Mononuclear cell (primary cell): ENCODE data around the gene SOX10. TPM values are rescaled to one million over a fixed set of nuclear protein-coding genes. Genes with fewer than 3 reads are reported as not detected.

Experiments
- H3K27me3 ChIP-seq: 2 replicates; pipeline ENCODE4 v1.6.0; 2011; ENCODE audit warnings: low read length, control low read depth; ENCODE audit not compliant: insufficient read depth
- H3K4me1 ChIP-seq: 2 replicates; pipeline ENCODE4 v1.5.1; 2011; ENCODE audit warnings: mild to moderate bottlenecking, low read length, control low read depth; ENCODE audit not compliant: insufficient read depth
- H3K4me3 ChIP-seq: 2 replicates; pipeline ENCODE4 v1.5.1; 2011; ENCODE audit warnings: mild to moderate bottlenecking, low read length, moderate library complexity
- H3K9me3 ChIP-seq: 2 replicates; pipeline ENCODE4 v1.5.1; 2011; ENCODE audit warnings: low read depth, mild to moderate bottlenecking, control low read depth, low read length
- total RNA-seq: library from RNA; depleted of rRNA; stranded (reverse); fragments of >200 nt; gene quantifications from one replicate; pipeline ENCODE4 v1.2.3, GENCODE V29; 2012

Gene SOX10
- total RNA-seq, 1 donor = not detected

DNA sequence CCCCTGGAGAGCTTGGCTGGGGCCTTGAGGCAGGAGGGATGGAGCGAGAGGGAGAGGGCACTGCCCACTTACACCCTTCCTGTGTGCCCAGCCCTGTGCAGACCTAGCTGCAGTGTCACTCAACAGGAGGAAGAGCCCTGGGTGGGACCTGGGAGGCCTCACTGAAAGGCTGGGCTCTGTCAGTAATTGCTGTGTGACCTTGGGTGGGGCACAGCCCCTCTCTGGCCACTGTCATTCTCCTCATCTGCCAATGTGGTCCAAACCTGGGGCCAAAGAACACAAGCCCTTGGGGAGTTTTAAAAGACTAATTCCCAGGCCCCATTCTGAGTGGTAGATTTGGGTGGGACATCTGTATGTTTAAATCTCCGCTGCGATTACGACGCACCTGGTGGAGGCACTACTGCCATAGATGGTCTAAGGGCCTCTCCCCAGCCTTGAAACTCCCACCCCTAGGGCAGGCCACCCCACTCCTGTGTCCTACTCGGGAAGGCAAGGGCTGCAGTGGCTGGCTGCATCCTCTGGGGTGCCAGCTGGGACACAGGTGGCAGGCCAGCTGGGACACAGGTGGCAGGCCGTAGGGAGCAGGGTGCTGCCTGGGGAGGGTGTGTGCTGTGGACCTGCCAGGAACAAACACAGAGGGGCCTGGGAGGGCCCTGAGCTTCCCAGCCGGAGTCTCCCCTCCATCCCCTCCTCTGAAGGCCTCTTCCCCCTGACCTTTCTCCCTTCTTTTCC lies 12.3 kb upstream of the SOX10 start:
- no peak overlapping the region for H3K4me3 ChIP-seq
- no peaks in the 10 kb centered on the region for H3K27me3 ChIP-seq
- peaks cover 26% of the 10 kb centered on the region for H3K4me1 ChIP-seq
- no peaks in the 10 kb centered on the region for H3K9me3 ChIP-seq

DNA sequence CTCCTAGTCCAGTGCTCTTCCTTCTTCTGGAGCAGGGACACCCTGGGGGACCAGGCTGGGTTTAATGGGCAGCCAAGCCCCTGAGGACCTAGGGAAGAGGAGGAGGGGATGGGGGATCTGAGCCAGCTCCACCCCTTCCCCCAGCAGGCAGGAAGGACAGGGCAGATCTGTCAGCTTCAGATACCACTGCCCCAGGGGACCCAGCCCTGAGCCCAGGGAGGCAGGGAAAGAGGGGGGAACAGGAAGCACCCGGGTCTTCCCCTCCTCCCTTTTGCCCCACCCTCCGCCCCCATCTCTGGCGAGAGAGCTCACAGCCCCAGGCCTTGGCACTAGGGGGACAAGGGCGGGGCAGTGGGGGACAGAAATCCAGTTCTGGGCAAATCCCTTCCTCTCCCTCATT lies 11.7 kb upstream of the SOX10 start:
- peaks cover 26% of the 10 kb centered on the region for H3K4me1 ChIP-seq
- H3K9me3 ChIP-seq = no peaks in the 10 kb centered on the region
- H3K4me3 ChIP-seq = no peak overlapping the region
- H3K27me3 ChIP-seq = no peaks in the 10 kb centered on the region

DNA sequence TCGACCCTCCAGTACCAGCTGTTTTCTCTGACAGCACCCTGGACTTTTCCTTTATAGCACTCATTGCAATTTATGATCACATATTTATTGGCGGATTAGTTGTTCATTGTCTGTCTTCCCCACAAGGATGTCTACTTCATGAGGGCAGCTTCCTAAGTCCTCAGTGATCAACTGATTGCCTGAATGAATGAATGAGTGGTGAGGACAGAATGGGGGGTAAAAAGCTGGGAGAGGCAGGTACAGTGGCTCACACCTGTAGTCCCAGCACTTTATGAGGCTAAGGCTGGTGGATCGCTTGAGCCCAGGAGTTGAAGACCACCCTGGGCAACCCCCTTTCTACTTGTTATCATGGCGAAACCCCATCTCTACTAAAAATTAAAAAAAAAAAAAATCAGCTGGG lies 11.1 kb upstream of the SOX10 start:
- no peaks in the 10 kb centered on the region for H3K9me3 ChIP-seq
- no peaks in the 10 kb centered on the region for H3K27me3 ChIP-seq
- peaks cover 26% of the 10 kb centered on the region for H3K4me1 ChIP-seq
- H3K4me3 ChIP-seq = no peak overlapping the region

DNA sequence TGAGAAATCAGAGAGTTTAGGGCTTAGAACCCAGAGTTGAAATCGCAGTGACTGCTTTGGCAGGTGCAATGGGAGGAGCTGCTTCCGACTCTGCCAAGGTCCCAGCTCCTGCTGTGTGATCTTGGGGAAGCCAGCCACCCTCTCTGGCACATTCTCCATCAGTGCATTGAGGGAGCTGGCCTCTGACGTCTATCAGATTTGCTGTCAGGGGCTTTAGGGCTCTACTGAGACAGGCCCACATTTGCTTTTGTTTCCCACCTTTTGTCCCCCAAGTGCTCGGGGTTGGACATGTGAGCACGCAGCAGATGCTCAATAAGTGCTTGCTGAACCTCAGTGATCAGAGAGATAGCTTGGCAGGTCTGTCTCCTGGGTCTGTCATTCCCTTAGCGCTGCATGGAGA lies 10.6 kb upstream of the SOX10 start:
- Histone ChIP-seq H3K9me3 (no peaks in the 10 kb centered on the region), H3K4me1 (peaks cover 26% of the 10 kb centered on the region), H3K4me3 (no peak overlapping the region), H3K27me3 (no peaks in the 10 kb centered on the region)

DNA sequence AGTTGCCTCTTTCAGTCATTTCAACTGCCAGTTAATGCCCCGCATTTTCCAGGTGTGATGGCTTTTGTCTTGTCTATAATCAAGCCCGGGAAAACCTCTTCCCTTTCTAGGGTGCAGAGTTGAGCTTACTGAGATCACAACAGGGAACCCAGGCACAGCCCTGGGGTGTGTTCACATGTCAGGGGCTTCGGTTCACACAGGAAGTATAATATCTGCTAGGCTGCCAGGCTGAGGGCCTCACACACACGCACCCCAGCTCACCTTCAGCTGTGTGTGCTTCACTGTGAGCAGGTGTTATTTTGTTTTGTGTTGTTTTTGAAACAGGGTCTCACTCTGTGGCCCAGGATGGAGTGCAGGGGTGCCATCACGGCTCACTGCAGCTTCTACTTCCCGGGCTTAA lies 9.7 kb upstream of the SOX10 start:
- Histone ChIP-seq H3K4me3 (no peak overlapping the region), H3K27me3 (no peaks in the 10 kb centered on the region), H3K9me3 (no peaks in the 10 kb centered on the region), H3K4me1 (peaks cover 26% of the 10 kb centered on the region)

DNA sequence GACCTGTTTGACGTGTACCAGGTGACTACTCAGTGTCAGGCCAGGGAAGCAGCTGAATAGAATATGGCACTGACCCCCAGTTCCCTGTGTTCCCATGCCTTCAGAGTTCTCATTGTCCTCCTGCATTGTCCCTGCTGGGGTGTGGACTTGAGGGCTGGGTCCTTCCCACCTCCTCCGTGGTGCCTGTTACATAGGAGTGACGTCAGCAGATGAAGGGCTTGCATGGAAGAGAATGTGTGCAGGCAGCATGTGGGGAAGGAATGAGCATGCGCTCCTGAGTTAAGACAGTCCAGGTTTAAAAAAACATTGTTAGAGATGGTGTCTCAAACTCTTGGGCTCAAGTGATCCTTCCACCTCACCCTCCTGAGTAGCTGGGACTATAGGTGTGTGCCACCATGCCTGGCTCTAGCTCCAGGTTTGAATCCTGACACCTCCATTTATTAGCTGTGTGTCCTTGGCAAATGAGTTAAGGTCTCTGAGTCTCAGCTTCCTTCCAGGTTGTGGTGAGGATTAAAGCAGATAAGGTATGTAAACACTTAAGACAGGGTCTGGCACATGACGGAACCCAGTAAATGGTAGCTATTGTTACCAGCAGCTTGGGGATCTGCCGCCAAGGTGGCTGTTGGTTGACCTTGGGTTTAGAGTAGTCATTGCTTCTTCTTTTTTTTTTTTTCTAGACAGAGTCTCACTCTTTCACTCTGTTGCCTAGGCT lies 7.5 kb upstream of the SOX10 start:
- Histone ChIP-seq H3K27me3 (no peaks in the 10 kb centered on the region), H3K4me3 (no peak overlapping the region), H3K9me3 (no peaks in the 10 kb centered on the region), H3K4me1 (peaks cover 24% of the 10 kb centered on the region)

DNA sequence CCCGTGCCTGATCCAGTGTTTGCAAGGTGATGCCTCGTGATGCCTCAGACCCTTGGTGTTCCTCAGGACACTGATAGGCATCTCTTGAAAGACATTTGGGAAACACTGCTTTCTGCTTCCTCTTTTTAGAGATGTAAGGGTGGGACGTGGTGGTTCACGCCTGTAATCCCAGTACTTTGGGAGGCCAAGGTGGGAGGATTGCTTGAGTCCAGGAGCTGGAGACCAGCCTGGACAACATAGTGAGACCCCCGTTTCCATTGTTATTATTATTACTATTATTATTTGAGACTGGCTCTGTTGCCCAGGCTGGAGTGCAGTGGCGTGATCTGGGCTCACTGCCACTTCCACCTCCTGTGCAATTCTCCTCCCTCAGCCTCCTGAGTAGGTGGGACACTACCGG lies 6.5 kb upstream of the SOX10 start:
- Histone ChIP-seq H3K4me1 (peaks cover 14% of the 10 kb centered on the region), H3K4me3 (no peak overlapping the region), H3K9me3 (no peaks in the 10 kb centered on the region), H3K27me3 (no peaks in the 10 kb centered on the region)

DNA sequence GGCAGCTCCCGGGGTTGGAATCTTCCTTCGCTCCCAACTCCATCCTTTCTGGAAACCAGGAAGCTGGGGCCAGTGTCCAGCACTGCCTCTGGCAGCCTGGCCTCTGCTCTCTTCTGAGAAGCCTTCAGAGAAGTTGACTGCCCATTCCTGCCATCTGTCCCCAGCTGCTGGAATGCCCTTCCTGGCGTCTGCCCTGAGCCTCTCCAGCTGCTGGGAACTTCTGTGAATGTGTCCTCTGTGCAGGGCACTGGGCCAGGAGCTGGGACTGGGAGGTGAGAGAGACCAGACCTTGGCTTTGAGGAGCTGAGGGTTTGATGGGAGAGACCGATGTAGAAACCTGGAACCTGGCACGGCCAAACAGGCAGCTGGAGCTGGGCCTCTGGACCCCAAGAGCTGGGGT lies 5.9 kb upstream of the SOX10 start:
- H3K27me3 ChIP-seq = no peaks in the 10 kb centered on the region
- H3K9me3 ChIP-seq = no peaks in the 10 kb centered on the region
- no peak overlapping the region for H3K4me3 ChIP-seq
- peaks cover 8% of the 10 kb centered on the region for H3K4me1 ChIP-seq

DNA sequence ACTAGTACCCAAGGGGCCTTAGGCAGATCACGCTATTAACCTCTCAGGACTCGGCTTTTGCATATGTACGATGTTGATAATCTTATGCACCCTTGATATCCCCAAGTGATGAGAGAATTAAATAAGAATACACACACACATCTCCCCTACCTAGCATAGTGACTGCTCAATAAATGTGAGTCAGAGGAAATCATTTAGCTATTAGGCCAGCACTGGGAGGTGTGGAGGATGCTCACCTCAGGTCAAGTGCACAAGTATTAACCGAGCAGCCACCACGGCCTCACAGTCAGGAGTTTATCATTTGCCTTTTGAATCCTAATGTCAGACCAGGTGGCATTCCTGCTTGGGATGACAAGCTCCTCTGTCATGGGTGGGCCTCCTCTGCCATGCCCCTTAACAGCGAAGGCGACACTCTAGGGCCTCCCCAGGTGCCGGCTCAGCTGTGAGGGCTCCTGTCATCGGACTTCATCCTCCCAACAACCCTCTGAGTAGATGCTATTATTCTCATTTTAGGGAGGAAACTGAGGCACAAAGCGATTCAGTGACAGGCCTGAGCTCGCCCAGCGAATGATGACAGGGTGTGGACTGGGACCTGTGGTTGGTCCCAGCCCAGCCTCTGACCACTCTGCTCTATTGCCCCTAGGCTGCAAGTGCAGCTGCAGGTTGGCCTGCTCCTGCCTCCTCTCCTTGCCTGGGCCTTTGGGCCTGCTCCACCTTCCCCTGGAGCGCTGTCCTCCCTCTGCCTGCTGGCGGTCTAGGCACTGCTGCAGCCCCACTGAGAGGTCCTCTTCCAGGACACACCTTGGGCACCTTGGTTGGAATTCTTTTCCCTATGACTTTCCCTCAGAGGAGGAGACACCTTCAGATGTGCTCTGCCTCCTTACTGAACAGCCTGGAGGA lies 5.0 kb upstream of the SOX10 start:
- H3K4me3 ChIP-seq = no peak overlapping the region
- no peaks in the 10 kb centered on the region for H3K27me3 ChIP-seq
- H3K9me3 ChIP-seq = no peaks in the 10 kb centered on the region
- H3K4me1 ChIP-seq = no peaks in the 10 kb centered on the region

DNA sequence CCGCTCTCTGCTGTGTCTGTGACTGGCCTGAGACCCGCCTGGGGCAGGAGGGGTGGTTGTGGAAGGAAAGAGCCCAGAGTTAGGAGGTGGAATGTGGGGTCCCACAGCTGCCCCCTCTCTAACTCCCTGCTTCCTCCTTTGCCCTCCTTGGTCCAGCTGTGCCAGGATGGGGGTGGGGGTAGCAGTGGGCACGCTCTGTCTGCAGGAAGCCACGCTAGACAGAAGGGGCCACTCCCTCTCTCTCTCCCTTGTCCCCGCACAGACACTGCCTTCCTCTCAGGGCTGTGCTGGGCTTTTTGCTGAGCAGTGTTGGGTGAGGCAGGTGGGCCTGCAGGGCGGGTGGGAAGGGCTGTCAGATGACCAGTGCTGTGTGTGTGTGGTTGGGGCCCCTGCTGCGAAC lies 2.0 kb upstream of the SOX10 start:
- Histone ChIP-seq H3K27me3 (no peaks in the 10 kb centered on the region), H3K4me1 (no peaks in the 10 kb centered on the region)

DNA sequence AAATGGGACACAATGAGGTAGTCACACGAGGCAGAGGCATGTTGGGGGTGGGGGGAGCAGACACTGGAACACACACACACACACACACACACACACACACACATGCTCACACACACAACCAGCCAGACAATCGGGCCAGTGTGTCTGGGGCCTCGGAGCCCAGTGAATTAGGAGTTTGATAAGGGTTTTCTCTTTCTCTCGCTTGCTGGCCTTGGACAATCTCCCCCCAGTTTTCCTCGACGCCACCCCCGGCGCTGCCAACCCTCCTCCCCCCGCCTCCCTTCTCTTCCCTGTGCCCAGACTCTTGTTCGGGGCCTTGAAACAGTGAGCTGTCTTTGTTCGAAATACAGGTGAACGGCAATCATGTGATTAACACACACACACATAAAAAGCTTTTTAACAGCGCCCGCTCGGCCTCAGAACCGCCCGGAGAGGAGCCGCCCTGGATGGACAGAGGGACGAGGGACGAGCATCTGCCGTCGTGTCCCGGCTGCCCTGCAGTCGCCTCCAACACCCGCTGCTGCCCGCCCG lies 1.5 kb upstream of the SOX10 start:
- Histone ChIP-seq H3K4me1 (no peaks in the 10 kb centered on the region), H3K9me3 (no peaks in the 10 kb centered on the region), H3K27me3 (no peaks in the 10 kb centered on the region), H3K4me3 (no peak overlapping the region)

More for the DNA sequence above, 2.0 kb upstream of the SOX10 start:
- H3K4me3 ChIP-seq = no peak overlapping the region
- H3K9me3 ChIP-seq = no peaks in the 10 kb centered on the region

DNA sequence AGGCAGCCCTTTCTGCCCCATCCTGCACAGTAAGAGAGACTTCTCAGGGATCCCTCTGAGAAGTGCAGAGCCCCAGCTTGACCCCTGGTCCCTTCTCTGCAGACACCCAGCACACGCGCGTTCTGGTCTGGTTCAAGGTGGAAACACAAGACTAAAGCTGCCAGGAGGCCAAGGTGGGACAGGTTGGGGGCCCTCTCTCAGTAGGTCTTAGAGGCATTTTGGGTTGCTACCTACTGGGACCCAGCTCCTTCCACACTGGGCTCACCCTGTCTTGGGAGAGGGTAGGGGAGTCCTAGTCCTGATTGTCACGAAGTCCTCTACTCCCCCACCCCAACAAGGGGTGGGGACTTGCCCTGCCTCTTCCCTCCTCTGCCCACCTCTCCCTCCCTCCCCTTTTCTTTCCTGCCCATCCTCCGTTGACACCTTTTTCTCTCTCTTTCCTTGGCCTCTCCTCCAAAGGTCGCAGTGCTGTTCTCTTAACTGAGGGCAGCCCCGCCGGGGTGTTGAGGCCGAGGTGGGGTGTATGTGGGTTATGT lies 763 bp upstream of the SOX10 start:
- Histone ChIP-seq H3K9me3 (no peaks in the 10 kb centered on the region), H3K27me3 (no peaks in the 10 kb centered on the region), H3K4me3 (no peak overlapping the region), H3K4me1 (no peaks in the 10 kb centered on the region)

DNA sequence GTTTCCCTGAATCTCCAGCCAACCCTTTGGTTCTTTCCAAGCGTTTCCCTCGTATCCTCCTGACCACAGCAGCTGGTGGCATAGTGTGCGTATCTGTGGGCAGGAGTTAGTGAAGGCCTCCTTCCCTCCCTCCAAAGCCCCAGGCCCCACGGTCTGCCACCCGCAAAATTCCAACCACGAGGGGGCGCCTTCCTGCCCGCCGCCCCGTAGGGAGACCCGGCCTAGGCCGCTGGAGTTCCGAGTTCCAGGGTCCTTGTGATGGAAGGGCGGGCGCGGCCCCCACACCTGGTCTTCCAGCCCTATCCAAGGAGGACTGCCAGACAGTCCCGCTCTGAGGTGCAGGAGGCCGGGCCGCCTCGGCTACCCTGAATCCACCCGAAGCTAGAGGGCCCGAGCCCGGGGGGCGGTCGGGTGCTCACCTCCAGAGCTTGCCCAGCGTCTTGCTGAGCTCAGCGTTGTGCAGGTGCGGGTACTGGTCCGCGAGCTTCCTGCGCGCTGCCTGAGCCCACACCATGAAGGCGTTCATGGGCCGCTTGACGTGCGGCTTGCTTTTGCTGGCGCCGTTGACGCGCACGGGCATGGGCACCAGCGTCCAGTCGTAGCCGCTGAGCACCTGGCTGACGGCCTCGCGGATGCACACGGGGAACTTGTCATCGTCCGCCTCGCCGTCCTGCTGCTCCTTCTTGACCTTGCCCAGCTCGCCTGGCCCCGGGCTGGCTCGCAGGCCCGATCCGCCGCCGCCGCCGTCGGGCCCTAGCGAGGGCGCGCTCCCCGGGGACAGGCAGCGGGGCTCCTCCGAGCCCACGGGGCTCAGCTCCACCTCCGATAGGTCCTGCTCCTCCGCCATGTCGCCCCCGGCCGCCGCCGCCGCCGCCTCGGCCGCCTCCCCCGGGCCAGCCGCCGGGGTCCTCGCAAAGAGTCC lies 1.2 kb downstream of the SOX10 start:
- no peaks in the 10 kb centered on the region for H3K4me1 ChIP-seq
- H3K4me3 ChIP-seq = no peak overlapping the region

DNA sequence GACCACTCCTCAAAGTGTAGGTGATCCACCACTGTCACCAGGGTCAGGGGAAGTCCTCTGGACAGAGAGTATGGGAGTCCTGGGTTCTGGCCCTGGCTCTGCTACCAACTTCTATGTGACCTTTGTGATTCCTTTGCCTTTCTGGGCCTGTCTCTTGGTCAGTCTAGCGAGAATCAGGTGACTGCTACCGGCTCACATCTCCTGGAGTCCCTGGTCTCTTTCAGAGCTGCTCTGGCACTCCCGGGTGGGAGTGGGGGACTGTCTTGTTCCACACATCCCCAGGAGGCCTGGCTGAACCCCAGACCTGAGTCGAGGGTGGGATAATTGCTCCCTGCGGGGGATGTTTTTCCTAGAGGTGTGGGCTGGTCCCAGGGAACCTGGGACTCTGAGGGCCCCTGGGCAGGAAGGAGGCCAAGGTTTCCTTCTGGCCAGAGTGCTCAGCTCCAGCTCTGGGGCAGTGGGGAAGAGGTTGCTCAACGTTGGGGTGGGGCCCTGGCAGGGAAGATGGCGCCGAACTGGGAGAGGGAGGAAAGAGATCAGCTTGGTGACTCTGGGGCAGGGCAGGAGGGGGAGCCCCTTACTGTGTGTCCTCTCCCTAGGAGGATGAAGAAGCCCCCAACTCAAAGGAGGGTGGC lies 2.1 kb downstream of the SOX10 start:
- H3K9me3 ChIP-seq = no peaks in the 10 kb centered on the region
- no peak overlapping the region for H3K4me3 ChIP-seq
- H3K4me1 ChIP-seq = no peaks in the 10 kb centered on the region
- no peaks in the 10 kb centered on the region for H3K27me3 ChIP-seq

More for the DNA sequence above, 1.2 kb downstream of the SOX10 start:
- no peaks in the 10 kb centered on the region for H3K9me3 ChIP-seq
- no peaks in the 10 kb centered on the region for H3K27me3 ChIP-seq
